ENCODE measurements around the gene OSBPL2.

Gene OSBPL2

GRCh38 chr20:62281161-62281933, 43.0 kb downstream of the OSBPL2 start:
- no peak for DNase-seq (ENCODE audit: low read depth in 2 of 3, low spot score in 2 of 3)

- DNase-seq (ENCODE audit: low read depth in 2 of 3, low spot score in 2 of 3), result no peak
Measured at GRCh38 chr20:62282103-62282502, 43.8 kb downstream of the OSBPL2 start.

GRCh38 chr20:62282877-62283503, 44.7 kb downstream of the OSBPL2 start:
- no peak for DNase-seq (ENCODE audit: low read depth in 2 of 3, low spot score in 2 of 3)

DNA sequence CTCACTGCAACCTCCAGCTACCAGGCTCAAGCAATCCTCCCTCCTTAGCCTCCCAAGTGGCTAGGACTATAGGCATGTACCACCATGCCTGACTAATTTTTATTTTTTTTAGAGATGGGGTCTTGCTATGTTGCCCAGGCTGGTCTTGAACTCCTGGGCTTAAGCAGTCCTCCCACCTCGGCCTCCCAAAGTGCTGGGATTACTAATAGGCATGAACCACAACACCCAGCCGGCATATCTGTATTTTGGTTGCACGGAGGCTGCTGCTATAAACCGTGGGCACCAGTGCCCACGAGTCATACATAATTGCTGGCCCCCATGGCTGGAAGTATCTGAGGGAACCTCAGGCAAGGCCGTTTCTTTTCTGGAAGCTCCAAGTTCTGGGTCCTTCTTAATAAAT, 46.1 kb downstream of the OSBPL2 start:
- no peak for DNase-seq (ENCODE audit: low read depth in 2 of 3, low spot score in 2 of 3)

DNA sequence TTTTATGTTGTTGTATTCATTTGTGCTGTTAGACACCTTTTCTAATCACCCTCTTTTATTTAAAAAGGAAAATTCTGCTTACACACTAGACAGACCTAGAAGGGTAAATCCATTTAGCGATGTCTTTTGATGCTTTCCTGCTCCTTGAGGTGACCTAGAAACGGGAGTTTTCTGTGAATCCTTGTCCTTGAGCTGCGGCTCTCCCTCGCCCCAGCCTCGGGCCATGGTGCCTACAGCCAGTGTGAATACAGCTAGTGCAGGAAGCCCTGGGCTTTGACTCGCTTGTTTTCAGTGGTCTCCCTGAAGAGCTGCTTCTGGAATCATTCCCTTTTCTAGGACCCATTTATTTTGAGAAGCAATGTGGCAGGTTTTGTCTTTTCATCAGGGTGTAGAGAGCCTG, 46.8 kb downstream of the OSBPL2 start:
- DNase-seq (ENCODE audit: low read depth in 2 of 3, low spot score in 2 of 3), result no peak

- DNase-seq (ENCODE audit: low read depth in 2 of 3, low spot score in 2 of 3), result no peak
Measured at GRCh38 chr20:62285722-62286121, 47.4 kb downstream of the OSBPL2 start.

DNA sequence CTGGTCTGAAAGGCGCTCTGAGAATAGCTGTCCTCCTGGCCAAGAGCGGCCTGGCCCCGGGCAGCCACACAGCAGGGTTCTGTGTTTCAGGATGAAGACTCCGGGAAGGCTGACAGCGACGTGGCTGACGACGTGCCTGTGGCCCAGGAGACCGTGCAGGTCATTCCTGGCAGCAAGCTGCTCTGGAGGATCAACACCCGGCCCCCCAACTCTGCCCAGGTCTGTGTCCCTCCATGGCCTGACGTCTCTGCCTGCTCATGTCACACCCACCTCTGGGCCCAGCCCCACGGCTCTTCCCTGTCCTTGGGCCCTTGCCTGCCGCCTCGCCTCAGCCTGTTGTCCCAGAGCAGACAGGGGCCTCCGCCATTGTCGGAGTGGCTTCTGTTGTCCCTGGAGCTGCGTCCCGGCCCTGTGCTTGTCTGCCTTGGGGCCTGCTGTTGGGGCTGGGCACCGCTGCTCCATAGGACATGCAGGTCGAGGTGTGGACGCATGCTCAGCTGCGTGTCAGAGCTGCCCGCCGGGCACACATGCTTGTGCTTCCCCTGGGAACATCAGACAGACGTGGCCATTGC, 48.3 kb downstream of the OSBPL2 start:
- DNase-seq (ENCODE audit: low read depth in 2 of 3, low spot score in 2 of 3), result no peak

- no peak for DNase-seq (ENCODE audit: low read depth in 2 of 3, low spot score in 2 of 3)
Measured at GRCh38 chr20:62287129-62287528, 48.8 kb downstream of the OSBPL2 start.

- no peak for DNase-seq (ENCODE audit: low read depth in 2 of 3, low spot score in 2 of 3)
Measured at GRCh38 chr20:62287759-62288534, 49.6 kb downstream of the OSBPL2 start.

GRCh38 chr20:62288535-62289105, 50.3 kb downstream of the OSBPL2 start:
- DNase-seq (ENCODE audit: low read depth in 2 of 3, low spot score in 2 of 3), result no peak

DNA sequence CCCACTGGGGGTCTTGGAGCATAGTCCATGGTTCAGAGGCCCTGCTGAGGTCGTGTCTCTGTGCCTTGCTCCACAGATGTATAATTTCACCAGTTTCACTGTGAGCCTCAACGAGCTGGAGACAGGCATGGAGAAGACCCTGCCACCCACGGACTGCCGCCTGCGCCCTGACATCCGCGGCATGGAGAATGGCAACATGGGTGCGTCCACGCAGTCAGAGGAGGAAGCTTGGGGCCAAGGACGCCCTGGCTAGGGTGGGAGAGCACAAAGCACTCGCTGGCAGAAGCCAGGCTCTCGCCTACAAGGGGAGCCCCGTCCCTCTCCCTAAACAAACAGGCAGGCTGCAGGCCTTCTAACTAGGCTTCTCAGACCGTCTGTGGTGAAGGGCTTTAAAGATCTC, 50.8 kb downstream of the OSBPL2 start:
- DNase-seq (ENCODE audit: low read depth in 2 of 3, low spot score in 2 of 3), result no peak

GRCh38 chr20:62289898-62290297, 51.6 kb downstream of the OSBPL2 start:
- DNase-seq (ENCODE audit: low read depth in 2 of 3, low spot score in 2 of 3), result no peak

DNA sequence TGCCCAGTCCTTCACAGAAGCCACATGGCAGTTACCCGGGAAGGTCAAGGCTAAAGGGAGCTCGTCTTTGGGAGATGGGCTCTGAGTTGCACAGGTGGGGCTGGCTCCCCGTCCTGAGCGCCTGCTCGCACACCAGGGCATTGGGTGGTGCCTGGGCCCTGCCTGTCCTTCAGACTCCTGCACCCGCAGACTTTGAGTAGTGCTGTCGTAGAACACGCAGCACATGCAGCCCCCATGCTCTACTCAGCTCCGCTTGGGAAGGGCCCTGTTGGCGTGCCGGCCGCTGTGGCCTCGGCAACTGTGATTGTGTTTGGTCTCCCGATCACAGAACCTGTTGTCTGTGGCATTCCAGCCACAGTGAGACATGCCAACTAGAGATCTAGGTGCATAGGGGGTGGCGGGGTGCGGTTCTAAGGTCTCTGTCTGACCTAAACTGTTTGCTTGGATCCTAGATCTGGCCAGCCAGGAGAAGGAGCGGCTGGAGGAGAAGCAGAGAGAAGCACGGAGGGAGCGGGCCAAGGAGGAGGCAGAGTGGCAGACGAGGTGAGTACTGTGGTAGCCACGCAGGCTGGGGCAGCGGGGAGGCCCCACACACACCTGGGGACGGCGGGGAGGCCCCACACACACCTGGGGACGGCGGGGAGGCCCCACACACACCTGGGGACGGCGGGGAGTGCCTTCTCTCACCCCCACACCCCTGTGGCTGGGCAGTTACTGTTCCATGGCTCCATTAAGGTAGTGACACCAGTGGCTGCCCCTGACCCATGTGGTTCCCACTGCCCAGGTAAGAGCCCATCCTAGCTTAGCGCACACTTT, 53.1 kb downstream of the OSBPL2 start:
- no peak for DNase-seq (ENCODE audit: low read depth in 2 of 3, low spot score in 2 of 3)

GRCh38 chr20:62292108-62292507, 53.8 kb downstream of the OSBPL2 start:
- DNase-seq (ENCODE audit: low read depth in 2 of 3, low spot score in 2 of 3), result no peak

DNA sequence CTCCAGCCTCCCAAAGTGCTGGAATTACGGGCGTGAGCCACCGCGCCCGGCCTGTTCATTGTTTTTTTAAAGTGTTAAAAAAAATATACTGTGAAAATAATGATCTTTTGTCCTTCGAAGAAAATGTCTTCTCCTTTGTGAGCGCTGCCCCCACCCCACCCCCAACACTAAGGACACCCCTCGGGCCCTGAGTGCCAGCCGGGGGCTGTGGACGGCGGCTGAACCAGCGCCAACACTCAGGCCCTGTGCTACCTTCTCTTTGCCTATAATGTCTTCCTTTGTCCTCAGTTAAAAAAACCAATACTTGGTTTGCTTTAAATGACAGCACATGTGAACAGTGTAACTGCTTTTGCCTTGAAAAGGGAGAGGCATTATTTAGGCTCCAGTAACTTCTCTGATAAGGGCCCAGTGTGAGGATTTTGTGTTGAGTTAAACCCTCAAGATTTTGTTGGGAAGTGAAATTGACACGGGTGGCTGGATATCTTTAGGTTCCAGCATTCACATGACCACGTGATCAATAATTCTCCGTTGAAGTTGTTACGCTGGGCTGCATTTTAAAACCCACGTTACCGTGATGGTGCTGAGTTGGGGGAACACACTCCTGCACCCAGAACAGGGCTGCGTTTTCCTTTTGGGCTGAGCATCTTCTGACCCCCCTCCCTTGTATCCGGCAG, 54.9 kb downstream of the OSBPL2 start:
- no peak for DNase-seq (ENCODE audit: low read depth in 2 of 3, low spot score in 2 of 3)

GRCh38 chr20:62293946-62294345, 55.6 kb downstream of the OSBPL2 start:
- DNase-seq (ENCODE audit: low read depth in 2 of 3, low spot score in 2 of 3), result no peak

- DNase-seq (ENCODE audit: low read depth in 2 of 3, low spot score in 2 of 3), result no peak
Measured at GRCh38 chr20:62294516-62294915, 56.2 kb downstream of the OSBPL2 start.

DNA sequence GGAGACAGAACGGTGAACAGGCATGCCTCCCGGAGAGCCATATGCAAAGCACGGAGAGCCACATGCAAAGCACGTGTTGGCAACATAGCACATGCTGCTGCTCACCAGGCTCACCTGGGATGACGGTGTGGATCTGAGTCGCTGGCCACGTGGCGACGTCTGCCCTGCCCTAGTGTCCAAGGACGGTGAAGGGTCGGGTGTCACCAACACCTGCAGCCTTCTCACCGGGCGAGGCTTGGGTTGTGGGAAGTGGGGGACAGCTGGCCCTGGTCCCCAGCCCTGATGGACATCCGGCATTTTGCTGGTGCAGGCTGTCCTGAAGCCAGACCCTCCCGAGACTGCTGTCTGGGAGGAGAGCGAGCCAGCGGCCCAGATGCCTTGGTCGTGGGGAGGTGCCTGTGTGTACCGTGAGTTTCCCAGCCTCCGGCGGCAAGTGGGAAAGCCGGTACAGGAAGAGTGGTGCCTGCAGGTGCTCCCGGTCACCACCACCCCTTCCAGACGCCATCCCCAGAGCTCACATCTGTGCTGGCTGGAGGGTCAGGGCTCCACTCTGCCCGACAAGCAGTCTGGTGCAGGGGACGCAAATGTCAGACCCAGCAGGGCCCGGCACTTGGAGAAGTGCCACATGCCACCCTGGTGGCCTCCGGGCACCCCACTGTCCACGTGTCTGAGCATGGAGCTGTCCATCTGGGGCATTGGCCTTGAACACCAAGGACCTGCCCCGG, 58.6 kb downstream of the OSBPL2 start:
- no peak for DNase-seq (ENCODE audit: low read depth in 2 of 3, low spot score in 2 of 3)

GRCh38 chr20:62297449-62298227, 59.3 kb downstream of the OSBPL2 start:
- DNase-seq (ENCODE audit: low read depth in 2 of 3, low spot score in 2 of 3), result no peak

All from activated CD8-positive, alpha-beta memory T cell treated with anti-CD3 and anti-CD28 coated beads for 48 hours (primary cell).